Measurements from ENCODE around the gene KLHL42. TPM values are rescaled to one million over a fixed set of nuclear protein-coding genes. Genes with fewer than 3 reads are reported as not detected.
A peak's percentile ranks its signal among the peaks of the same experiment; 100 is the strongest.

Gene KLHL42
- total RNA-seq, 6 donors from 2014 or later, result 18.5 to 46.1 (median 22.6) TPM

- Histone ChIP-seq H3K36me3 (no peaks in the 10 kb centered on the region), H3K4me3 (no peak overlapping the region), H3K27me3 (no peaks in the 10 kb centered on the region), H3K4me1 (no peaks in the 10 kb centered on the region), H3K27ac (no peak overlapping the region), H3K9me3 (no peaks in the 10 kb centered on the region)
- TF ChIP-seq EP300 (IDR thresholded peaks at IDR 0.05) (no peak), POLR2A (IDR thresholded peaks at IDR 0.05) (no peak), CTCF (IDR thresholded peaks at IDR 0.05) (no peak), POLR2AphosphoS5 (IDR thresholded peaks at IDR 0.05) (no peak)
- ATAC-seq (ENCODE audit: low FRiP score in 2 of 2), result no peak
- WGBS, 2 donors, result 58 to 66% methylated on average over 5 of the region's 5 CpGs
- DNase-seq, result no peak
These were observed 7.5 kb upstream of the KLHL42 start for GRCh38 chr12:27772328-27773049.

- H3K27me3 ChIP-seq, result no peaks in the 10 kb centered on the region
- H3K27ac ChIP-seq, result no peak overlapping the region
- WGBS, 2 donors, result 88 to 90% methylated on average over 5 of the region's 5 CpGs
- H3K36me3 ChIP-seq, result no peaks in the 10 kb centered on the region
- ATAC-seq (ENCODE audit: low FRiP score in 2 of 2) (no peak), DNase-seq (no peak)
- no peak overlapping the region for H3K4me3 ChIP-seq
- no peaks in the 10 kb centered on the region for H3K9me3 ChIP-seq
- H3K4me1 ChIP-seq, result peaks cover 13 to 23% (median 16%) of the 10 kb centered on the region in 4 donors
- TF ChIP-seq POLR2A (IDR thresholded peaks at IDR 0.05) (no peak), POLR2AphosphoS5 (IDR thresholded peaks at IDR 0.05) (no peak), CTCF (IDR thresholded peaks at IDR 0.05) (no peak)
These were observed 2.9 kb upstream of the KLHL42 start for GRCh38 chr12:27777141-27777540.

DNA sequence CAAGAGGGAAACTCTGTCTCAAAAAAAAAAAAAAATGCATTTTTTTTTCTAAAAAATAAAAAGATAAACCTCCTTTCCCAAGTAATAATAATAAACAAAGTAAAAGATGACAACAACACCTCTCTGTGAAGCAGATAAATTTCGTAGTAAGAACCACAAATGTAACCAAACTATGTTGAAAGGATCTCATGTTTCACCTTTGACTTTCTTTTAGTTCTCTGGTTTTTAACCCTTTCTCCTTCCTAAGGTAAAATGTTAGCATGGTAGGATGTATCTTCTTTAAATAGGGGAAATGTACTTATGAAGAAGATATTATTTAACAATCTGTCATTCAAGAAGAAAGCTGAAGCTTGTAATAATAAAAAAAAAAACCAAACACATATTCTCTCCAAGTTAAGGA lies 1.8 kb upstream of the KLHL42 start:
- Histone ChIP-seq H3K36me3 (no peaks in the 10 kb centered on the region), H3K4me1 (peaks cover 13 to 34% (median 19%) of the 10 kb centered on the region in 4 donors), H3K27ac (no peak overlapping the region), H3K27me3 (no peaks in the 10 kb centered on the region), H3K4me3 (no peak overlapping the region), H3K9me3 (no peaks in the 10 kb centered on the region)
- ATAC-seq (ENCODE audit: low FRiP score in 2 of 2) (no peak), DNase-seq (no peak)
- TF ChIP-seq EP300 (IDR thresholded peaks at IDR 0.05) (no peak), POLR2A (IDR thresholded peaks at IDR 0.05) (no peak), CTCF (IDR thresholded peaks at IDR 0.05) (no peak)
- WGBS, 2 donors, result 29 to 30% methylated on average over 1 of the region's 1 CpG

- Histone ChIP-seq H3K4me3 (peak overlapping the region; percentile 63 to 85 (median 74)), H3K36me3 (no peaks in the 10 kb centered on the region), H3K27me3 (no peaks in the 10 kb centered on the region), H3K27ac (peak overlapping the region; percentile 85 to 89 (median 88)), H3K4me1 (peaks cover 13 to 36% (median 19%) of the 10 kb centered on the region in 4 donors), H3K9me3 (no peaks in the 10 kb centered on the region)
- peak in 1 of 2 donors; percentile 23 for DNase-seq
- WGBS, 2 donors, result 8 to 23% methylated on average over 15 to 25 of the region's 36 CpGs
- TF ChIP-seq CTCF (IDR thresholded peaks at IDR 0.05), result no peak
- ATAC-seq (ENCODE audit: low FRiP score in 2 of 2), result no peak
These were observed 565 bp upstream of the KLHL42 start for GRCh38 chr12:27779416-27779919.

Measured in upper lobe of left lung (tissue), 6 donors.